ENCODE measurements around the gene ALDH1A1. TPM values are rescaled to one million over a fixed set of nuclear protein-coding genes. Genes with fewer than 3 reads are reported as not detected.

Gene ALDH1A1
- total RNA-seq, 1 donor from 2014 or later: not detected

DNA sequence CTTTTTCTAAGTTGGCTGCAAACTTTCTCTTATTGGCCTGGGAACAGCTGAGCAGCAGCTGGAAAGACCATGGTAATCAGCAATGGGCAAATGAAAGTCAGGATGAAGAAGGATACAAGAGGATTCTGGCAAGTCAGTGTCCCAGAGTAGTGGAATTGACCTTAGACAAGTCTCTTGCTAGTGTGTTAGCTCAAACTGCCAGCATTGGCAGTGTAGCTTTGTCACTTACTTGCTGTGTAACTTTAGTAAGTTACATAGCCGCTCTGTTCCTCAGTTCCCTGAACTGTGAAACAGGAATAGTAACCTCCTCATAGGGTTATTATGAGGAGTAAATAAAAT, 3.6 kb downstream of the ALDH1A1 start:
- H3K36me3 ChIP-seq: no peaks in the 10 kb centered on the region
- no peaks in the 10 kb centered on the region for H3F3A ChIP-seq (ENCODE audit: low read depth)
- Mint-ChIP-seq H3K9me3 (no peaks in the 10 kb centered on the region), H3K4me3 (no peak overlapping the region), H3K4me1 (peaks cover 5% of the 10 kb centered on the region), H3K36me3 (no peaks in the 10 kb centered on the region), H3K27ac (no peak overlapping the region), H3K27me3 (ENCODE audit: insufficient read depth, low read depth) (no peaks in the 10 kb centered on the region)
- H3K27me3 ChIP-seq: no peaks in the 10 kb centered on the region
- TF ChIP-seq CTCF (IDR thresholded peaks at IDR 0.05): no peak
- no peak for TF ChIP-seq EZH2 (IDR thresholded peaks at IDR 0.05)
- TF ChIP-seq EZH2phosphoT487 (IDR thresholded peaks at IDR 0.05): no peak
- no peak overlapping the region for H3K9ac ChIP-seq
- H3K4me3 ChIP-seq: no peak overlapping the region
- no peak overlapping the region for H3K27ac ChIP-seq
- no peaks in the 10 kb centered on the region for H3K79me2 ChIP-seq (ENCODE audit: low read depth)
- no peak overlapping the region for H2AFZ ChIP-seq (replicated peaks)
- H3K4me1 ChIP-seq: no peaks in the 10 kb centered on the region
- no peak for DNase-seq (ENCODE audit: low spot score)
- no peak overlapping the region for H3K4me2 ChIP-seq
- no peaks in the 10 kb centered on the region for H4K20me1 ChIP-seq (ENCODE audit: low read depth)
- H3K9me3 ChIP-seq (ENCODE audit: low read depth): no peaks in the 10 kb centered on the region

DNA sequence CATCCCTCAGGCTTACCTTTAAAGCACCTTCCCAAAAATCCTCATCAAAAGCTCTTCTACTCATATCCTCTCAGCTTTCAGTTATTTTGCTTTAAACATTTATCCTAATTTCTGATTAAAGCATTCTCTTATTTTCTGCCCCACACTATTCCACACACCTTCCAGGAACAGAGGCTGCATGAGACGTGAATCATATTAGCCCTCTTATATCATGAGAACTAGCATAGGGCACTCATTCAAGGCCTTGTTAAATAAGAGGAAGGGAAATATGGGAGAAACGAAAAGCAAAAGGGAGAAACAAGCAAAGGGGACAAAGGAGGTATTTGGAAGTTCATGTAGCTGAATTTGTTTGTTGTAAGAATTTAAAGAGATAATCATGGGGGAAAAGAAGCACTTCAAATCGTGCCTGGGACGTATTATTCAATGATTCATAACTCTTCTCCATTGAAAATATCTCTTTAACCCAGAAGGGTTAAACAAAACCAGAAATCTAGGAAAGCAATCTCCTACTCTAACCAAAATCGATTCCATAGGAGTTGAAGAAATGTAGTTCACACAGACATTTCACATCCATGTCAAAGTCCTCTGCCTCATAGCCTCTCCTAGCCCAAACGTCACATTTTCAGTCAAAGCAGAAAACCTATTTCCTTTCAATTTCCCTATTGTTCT, 4.1 kb downstream of the ALDH1A1 start:
- no peaks in the 10 kb centered on the region for H4K20me1 ChIP-seq (ENCODE audit: low read depth)
- H3K27ac ChIP-seq: no peak overlapping the region
- Mint-ChIP-seq H3K36me3 (no peaks in the 10 kb centered on the region), H3K27ac (no peak overlapping the region), H3K9me3 (no peaks in the 10 kb centered on the region), H3K4me3 (no peak overlapping the region), H3K4me1 (peaks cover 5% of the 10 kb centered on the region), H3K27me3 (ENCODE audit: insufficient read depth, low read depth) (no peaks in the 10 kb centered on the region)
- no peak for DNase-seq (ENCODE audit: low spot score)
- no peaks in the 10 kb centered on the region for H3K9me3 ChIP-seq (ENCODE audit: low read depth)
- H3K36me3 ChIP-seq: no peaks in the 10 kb centered on the region
- H2AFZ ChIP-seq (replicated peaks): no peak overlapping the region
- H3K4me2 ChIP-seq: no peak overlapping the region
- H3K4me3 ChIP-seq: no peak overlapping the region
- no peak overlapping the region for H3K9ac ChIP-seq
- no peak for TF ChIP-seq EZH2phosphoT487 (IDR thresholded peaks at IDR 0.05)
- no peak for TF ChIP-seq CTCF (IDR thresholded peaks at IDR 0.05)
- TF ChIP-seq EZH2 (IDR thresholded peaks at IDR 0.05): no peak
- no peaks in the 10 kb centered on the region for H3F3A ChIP-seq (ENCODE audit: low read depth)
- no peaks in the 10 kb centered on the region for H3K27me3 ChIP-seq
- no peaks in the 10 kb centered on the region for H3K79me2 ChIP-seq (ENCODE audit: low read depth)
- H3K4me1 ChIP-seq: no peaks in the 10 kb centered on the region

DNA sequence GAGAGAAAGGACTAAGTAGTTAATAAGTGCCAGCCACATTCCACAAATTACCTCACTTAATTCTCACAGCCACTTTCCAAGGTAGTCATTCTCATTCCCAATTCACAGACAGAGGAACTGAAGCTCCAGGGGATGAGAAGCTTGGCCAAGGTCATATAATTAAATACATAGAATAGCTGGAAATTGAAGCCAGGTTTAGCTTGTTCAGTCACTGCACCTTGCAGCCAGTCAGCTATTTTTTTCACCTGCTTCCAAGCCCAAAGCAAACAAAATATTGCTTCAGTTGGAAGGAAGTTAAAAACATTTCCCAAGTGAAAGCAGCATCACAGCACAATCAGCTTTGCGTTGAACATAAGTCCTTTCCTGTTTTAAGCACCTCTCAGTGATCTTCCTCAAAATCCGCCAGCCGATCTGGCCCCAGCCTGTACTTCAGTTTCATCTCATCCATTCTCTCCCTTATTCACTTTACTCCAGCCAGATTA, 4.8 kb downstream of the ALDH1A1 start:
- Histone ChIP-seq H3K4me2 (no peak overlapping the region), H3K79me2 (ENCODE audit: low read depth) (no peaks in the 10 kb centered on the region), H3K9me3 (ENCODE audit: low read depth) (no peaks in the 10 kb centered on the region), H3K27me3 (no peaks in the 10 kb centered on the region), H3F3A (ENCODE audit: low read depth) (no peaks in the 10 kb centered on the region), H4K20me1 (ENCODE audit: low read depth) (no peaks in the 10 kb centered on the region), H3K4me1 (no peaks in the 10 kb centered on the region), H3K9ac (no peak overlapping the region), H3K27ac (no peak overlapping the region), H2AFZ (replicated peaks) (no peak overlapping the region), H3K4me3 (no peak overlapping the region), H3K36me3 (no peaks in the 10 kb centered on the region)
- no peaks in the 10 kb centered on the region for H3K27me3 Mint-ChIP-seq (ENCODE audit: insufficient read depth, low read depth)
- TF ChIP-seq EZH2phosphoT487 (IDR thresholded peaks at IDR 0.05) (no peak), EZH2 (IDR thresholded peaks at IDR 0.05) (no peak), CTCF (IDR thresholded peaks at IDR 0.05) (no peak)
- no peak overlapping the region for H3K4me3 Mint-ChIP-seq
- no peak overlapping the region for H3K27ac Mint-ChIP-seq
- peaks cover 5% of the 10 kb centered on the region for H3K4me1 Mint-ChIP-seq
- H3K9me3 Mint-ChIP-seq: no peaks in the 10 kb centered on the region
- H3K36me3 Mint-ChIP-seq: no peaks in the 10 kb centered on the region
- no peak for DNase-seq (ENCODE audit: low spot score)

Data from neural progenitor cell (in vitro differentiated cells).